A673 (cell line): ENCODE measurements around the gene SLC29A2.

Experiments used
- CTCF ChIP-seq: fragments of 300-800, 200-600 bp; sonication (generic); conservative IDR thresholded peaks from 2 replicates; pipeline ENCODE4 v1.5.1; 2017; ENCODE audit warnings: low read depth, mild to moderate bottlenecking, antibody characterized with exemption, low read length, moderate library complexity, mixed read lengths
- EZH2 ChIP-seq: fragments of 200-600 bp; sonication (generic); IDR thresholded peaks from 2 replicates; pipeline ENCODE4 v1.6.1; 2017; ENCODE audit warnings: borderline replicate concordance, low read depth, mild to moderate bottlenecking, mixed read lengths, antibody characterized with exemption, low read length; ENCODE audit not compliant: poor library complexity, severe bottlenecking

- TF ChIP-seq CTCF (no peak), EZH2 (no peak)
Measured at GRCh38 chr11:66345316-66345649, 26.3 kb downstream of the SLC29A2 start.
